HuH-7.5 (cell line): ENCODE results near the gene PCDHGA8.
"Not testable (repeated sequence)": the region's sequence is repeated elsewhere in the genome, so short reads cannot be mapped to it uniquely, and the experiment has no call there.

Source experiments
- DNase-seq: peaks from one replicate; pipeline ENCODE4 v3.0.0; 2011; ENCODE audit warnings: low spot score

PCDHGA8 gene

GRCh38 chr5:141403387-141403786 is 11.0 kb downstream of the PCDHGA8 start:
- DNase-seq = no peak

DNA sequence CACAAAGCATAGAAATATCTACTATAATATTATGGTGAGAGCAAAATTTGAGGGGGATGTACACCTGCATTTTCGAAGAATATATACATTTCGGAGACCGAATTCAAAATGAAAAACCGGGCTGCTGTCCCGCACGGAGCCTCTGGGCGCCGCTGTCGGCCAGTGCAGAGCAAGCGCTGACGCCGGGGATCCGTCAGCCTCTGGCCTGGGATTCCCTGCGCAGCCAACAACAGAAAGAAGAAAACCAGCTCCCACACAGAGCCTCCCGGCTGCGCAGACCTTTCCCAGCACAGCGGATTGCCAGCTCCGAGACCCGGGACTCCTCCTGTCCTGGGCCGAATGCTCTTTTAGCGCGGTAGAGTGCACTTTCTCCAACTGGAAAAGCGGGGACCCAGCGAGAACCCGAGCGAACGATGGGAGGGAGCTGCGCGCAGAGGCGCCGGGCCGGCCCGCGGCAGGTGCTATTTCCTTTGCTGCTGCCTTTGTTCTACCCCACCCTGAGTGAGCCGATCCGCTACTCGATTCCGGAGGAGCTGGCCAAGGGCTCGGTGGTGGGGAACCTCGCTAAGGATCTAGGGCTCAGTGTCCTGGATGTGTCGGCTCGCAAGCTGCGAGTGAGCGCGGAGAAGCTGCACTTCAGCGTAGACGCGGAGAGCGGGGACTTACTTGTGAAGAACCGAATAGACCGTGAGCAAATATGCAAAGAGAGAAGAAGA is 15.5 kb downstream of the PCDHGA8 start, which contains the start of gene PCDHGB6:
PCDHGB6 (plus strand) TSS at position 232 of the 716 bp plus-strand sequence; CDS start at position 414, 182 bp downstream.
- DNase-seq = not testable (repeated sequence)

- DNase-seq = no peak
Measured at GRCh38 chr5:141409598-141410306, 17.3 kb downstream of the PCDHGA8 start.

GRCh38 chr5:141411575-141411974 is 19.1 kb downstream of the PCDHGA8 start:
- no peak for DNase-seq

GRCh38 chr5:141412854-141413539 is 20.6 kb downstream of the PCDHGA8 start, which contains the start of gene PCDHGA10:
Gene PCDHGA10 (plus strand): TSS chr5:141412987. CDS start chr5:141413176, 189 bp downstream.
- DNase-seq = peak; percentile 91

GRCh38 chr5:141413540-141414069 is 21.2 kb downstream of the PCDHGA8 start:
- DNase-seq = peak; percentile 88

DNA sequence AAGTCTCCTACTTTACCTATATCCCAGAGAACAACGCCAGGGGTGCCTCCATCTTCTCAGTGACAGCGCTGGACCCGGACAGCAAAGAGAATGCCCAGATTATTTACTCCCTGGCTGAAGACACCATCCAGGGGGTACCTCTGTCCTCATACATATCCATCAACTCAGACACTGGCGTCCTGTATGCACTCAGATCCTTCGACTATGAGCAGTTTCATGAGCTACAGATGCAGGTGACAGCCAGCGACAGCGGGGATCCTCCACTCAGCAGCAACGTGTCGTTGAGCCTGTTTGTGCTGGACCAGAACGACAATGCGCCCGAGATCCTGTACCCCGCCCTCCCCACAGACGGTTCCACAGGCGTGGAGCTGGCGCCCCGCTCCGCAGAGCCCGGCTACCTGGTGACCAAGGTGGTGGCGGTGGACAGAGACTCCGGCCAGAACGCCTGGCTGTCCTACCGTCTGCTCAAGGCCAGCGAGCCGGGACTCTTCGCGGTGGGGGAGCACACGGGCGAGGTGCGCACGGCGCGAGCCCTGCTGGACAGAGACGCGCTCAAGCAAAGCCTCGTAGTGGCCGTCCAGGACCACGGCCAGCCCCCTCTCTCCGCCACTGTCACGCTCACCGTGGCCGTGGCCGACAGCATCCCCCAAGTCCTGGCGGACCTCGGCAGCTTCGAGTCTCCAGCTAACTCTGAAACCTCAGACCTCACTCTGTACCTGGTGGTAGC is 22.3 kb downstream of the PCDHGA8 start:
- not testable (repeated sequence) for DNase-seq

- not testable (repeated sequence) for DNase-seq
Measured at GRCh38 chr5:141415275-141415618, 22.8 kb downstream of the PCDHGA8 start.

GRCh38 chr5:141417494-141418172 is 25.2 kb downstream of the PCDHGA8 start, which contains the start of gene PCDHGB7:
Gene PCDHGB7 (plus strand): TSS chr5:141417677. CDS start chr5:141417860, 183 bp downstream.
- not testable (repeated sequence) for DNase-seq

GRCh38 chr5:141419074-141419880 is 26.8 kb downstream of the PCDHGA8 start:
- DNase-seq = no peak

- DNase-seq = no peak
Measured at GRCh38 chr5:141420855-141421488, 28.5 kb downstream of the PCDHGA8 start, which contains the start of gene PCDHGA11. Gene PCDHGA11 (plus strand): TSS chr5:141421051. CDS start chr5:141421228, 177 bp downstream.

DNA sequence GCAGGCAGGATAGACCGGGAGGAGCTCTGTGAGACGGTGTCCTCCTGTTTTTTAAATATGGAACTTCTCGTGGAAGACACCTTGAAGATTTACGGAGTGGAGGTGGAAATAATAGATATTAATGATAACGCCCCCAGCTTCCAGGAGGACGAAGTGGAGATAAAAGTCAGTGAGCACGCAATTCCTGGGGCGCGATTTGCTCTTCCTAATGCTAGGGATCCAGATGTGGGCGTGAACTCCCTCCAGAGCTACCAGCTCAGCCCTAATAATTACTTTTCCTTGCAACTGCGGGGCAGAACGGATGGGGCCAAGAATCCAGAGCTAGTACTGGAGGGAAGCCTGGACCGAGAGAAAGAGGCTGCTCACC is 29.0 kb downstream of the PCDHGA8 start:
- DNase-seq = no peak

- DNase-seq = no peak
Measured at GRCh38 chr5:141422742-141423291, 30.4 kb downstream of the PCDHGA8 start.

DNA sequence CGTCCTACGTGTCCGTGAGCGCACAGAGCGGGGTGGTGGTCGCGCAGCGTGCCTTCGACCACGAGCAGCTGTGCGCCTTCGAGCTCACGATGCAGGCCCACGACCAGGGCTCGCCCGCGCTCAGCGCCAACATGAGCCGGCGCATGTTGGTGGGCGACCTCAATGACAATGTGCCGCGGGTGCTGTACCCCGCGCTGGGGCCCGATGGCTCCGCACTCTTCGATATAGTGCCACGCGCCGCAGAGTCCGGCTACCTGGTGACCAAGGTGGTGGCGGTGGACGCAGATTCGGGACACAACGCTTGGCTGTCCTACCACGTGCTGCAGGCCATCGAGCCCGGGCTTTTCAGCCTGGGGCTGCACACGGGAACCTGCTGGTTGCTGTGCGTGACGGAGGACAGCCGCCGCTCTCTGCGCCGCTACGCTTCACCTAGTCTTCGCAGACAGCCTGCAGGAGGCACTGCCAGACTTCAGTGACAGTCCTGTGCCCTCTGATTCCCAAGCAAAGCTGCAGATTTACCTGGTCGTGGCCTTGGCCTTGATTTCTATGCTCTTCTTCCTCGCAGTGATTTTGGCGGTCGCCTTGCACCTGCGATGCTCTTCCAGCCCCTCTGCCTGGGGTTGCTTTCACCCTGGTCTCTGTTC is 35.5 kb downstream of the PCDHGA8 start:
- DNase-seq = no peak

DNA sequence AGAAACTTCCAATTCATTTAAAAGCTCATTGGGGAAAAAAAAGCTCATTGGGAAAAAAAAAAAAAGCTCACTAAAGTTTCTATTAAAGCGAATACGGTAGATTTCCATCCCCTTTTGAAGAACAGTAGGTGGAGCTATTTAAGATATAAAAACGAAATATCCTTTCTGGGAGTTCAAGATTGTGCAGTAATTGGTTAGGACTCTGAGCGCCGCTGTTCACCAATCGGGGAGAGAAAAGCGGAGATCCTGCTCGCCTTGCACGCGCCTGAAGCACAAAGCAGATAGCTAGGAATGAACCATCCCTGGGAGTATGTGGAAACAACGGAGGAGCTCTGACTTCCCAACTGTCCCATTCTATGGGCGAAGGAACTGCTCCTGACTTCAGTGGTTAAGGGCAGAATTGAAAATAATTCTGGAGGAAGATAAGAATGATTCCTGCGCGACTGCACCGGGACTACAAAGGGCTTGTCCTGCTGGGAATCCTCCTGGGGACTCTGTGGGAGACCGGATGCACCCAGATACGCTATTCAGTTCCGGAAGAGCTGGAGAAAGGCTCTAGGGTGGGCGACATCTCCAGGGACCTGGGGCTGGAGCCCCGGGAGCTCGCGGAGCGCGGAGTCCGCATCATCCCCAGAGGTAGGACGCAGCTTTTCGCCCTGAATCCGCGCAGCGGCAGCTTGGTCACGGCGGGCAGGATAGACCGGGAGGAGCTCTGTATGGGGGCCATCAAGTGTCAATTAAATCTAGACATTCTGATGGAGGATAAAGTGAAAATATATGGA is 38.1 kb downstream of the PCDHGA8 start, which contains the start of gene PCDHGA12:
PCDHGA12 (plus strand) TSS at position 176 of the 782 bp plus-strand sequence; CDS start at position 429, 253 bp downstream.
- no peak for DNase-seq

DNA sequence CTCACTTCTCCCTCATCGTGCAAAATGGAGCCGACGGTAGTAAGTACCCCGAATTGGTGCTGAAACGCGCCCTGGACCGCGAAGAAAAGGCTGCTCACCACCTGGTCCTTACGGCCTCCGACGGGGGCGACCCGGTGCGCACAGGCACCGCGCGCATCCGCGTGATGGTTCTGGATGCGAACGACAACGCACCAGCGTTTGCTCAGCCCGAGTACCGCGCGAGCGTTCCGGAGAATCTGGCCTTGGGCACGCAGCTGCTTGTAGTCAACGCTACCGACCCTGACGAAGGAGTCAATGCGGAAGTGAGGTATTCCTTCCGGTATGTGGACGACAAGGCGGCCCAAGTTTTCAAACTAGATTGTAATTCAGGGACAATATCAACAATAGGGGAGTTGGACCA is 38.9 kb downstream of the PCDHGA8 start:
- no peak for DNase-seq

GRCh38 chr5:141432308-141432707 is 39.9 kb downstream of the PCDHGA8 start:
- not testable (repeated sequence) for DNase-seq

DNA sequence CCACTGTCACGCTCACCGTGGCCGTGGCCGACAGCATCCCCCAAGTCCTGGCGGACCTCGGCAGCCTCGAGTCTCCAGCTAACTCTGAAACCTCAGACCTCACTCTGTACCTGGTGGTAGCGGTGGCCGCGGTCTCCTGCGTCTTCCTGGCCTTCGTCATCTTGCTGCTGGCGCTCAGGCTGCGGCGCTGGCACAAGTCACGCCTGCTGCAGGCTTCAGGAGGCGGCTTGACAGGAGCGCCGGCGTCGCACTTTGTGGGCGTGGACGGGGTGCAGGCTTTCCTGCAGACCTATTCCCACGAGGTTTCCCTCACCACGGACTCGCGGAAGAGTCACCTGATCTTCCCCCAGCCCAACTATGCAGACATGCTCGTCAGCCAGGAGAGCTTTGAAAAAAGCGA is 40.3 kb downstream of the PCDHGA8 start:
- not testable (repeated sequence) for DNase-seq
